ENCODE data around the gene FRMPD4.

FRMPD4 gene

DNA sequence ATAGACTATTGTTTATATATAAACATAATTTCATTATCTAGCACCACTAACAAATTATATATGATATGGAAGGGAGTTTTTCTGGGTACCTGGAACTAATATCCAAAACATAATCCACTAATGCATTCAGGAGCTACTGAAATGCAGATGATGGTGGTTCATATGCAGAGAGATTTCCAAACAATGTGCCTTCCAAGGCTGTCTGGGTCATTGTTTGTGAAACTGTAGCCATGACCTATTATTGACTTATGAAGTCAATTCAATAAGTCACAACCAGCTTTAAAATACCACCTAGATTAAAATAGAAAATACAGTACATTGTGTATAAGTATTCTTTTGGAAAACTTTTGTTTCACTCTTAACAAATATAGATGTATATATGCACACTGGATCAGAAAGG lies 415.9 kb downstream of the FRMPD4 start:
- DNase-seq, result no peak

DNA sequence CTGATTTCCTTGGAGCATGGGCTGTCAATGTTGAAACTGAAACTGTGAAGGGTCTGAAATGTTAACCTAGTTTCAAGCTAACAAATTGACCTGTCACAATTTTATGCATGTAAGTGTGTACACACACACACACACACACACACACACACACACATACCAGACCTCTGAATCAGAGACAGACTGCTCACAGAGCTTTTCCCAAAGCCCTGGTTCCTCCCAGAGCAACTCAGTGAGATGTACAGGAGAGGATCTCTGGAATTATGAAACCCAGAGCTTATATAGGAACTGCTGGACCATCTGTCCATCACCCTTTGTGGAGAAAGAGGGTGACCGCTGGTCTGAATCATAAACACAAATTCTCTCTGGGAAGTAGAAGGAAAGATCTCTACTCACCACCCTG lies 424.8 kb downstream of the FRMPD4 start:
- no peak for DNase-seq

DNA sequence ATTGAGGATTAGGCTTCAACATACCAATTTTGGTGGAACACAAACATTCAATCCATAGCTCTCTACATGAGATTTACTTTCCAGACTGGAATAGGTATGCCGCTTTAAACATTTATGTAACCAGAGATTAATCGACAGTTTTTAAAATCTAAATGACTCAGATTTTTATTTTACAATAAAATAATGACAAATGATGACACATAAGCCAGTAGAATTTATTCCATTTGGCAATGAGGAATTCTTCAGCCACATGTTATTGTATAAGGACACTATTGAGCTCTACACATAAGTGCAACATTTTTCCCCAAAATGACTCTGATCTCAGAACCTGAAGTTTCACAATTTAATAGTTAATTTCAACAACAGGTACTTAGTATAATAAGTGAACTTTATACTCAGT lies 425.9 kb downstream of the FRMPD4 start:
- DNase-seq, result no peak

DNA sequence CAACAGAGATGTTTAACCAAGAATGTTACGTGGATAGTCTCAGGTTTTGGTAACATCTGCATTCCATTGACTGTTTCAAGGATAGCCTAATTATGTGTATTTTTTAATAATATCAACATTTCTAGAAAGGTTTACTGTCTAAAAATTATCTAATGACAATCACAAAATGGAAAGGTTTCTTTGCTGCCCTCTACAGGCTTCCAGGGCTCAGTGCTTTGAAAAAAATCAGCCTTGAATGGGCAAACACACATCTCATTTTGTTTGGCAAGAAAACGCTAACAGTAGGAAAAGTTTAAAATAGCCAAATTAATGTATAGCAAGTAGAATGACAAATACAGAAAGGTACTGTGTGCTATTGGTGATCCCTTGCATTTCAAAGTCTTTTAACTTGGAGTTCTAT lies 429.6 kb downstream of the FRMPD4 start:
- DNase-seq, result peak; percentile 24

DNA sequence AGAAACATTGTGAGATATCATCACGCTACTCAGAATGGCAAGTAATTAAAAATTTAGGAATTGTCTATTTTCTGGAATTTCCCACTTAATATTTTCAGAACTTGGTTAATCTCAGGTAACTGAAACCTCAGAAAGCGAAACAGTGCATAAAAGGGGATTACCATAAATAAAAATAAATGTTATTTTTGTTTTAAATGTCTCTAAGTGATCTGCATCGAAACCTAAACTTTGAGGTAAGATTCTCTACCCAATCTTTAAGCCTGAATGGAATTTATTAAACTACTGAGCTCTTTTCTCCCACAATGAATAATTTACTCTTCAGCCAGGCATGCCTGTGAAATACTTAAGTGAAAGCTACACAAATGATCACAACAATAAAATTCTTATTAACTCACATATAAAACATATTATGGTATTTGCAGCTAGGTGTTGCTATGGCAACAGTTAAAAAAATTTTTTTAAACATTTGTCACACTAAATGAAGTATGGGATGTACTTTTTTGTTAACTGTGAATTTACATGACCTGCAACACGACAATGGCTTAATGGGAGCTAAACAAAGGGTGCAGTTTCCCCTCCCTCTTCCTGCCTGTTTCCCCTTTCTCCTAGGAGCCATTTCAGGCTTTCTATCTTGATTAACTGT lies 432.7 kb downstream of the FRMPD4 start:
- no peak for DNase-seq

DNA sequence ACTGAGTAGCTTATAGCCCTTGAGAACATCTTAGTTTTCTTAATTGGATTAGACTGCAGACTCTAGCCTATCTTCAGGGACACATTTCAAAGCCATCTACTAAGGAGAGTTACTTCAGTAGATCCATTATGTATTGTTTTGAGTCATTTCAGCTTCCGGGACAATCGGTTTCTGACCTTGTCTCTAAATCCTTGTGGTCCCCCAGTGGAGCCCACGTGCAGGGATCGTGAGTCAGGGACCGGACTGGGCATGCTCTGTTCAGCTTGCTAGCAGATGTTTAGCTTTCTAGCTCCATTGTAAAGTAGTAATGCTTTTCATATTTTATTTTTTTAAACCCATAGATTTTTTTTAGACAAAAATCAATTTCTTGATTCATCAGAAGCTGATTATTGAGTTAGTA lies 441.0 kb downstream of the FRMPD4 start:
- no peak for DNase-seq

DNA sequence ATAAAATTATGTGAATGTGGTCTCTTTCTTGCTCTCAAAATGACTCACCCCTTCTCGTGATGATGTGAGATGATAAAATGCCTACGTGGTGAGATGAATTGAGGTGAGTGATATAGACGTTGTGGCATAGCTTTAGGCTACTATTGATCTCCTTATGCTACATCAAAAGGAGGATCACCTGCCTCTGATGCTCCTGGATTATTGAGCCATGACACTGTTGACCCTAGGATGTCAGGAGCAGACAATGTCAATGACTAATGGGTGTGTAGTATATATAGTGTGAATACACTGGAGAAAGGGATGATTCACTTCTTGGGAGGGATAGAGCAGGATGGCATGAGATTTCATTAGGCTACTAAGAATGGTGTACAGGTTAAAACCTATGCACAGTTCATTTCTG lies 442.3 kb downstream of the FRMPD4 start:
- no peak for DNase-seq

DNA sequence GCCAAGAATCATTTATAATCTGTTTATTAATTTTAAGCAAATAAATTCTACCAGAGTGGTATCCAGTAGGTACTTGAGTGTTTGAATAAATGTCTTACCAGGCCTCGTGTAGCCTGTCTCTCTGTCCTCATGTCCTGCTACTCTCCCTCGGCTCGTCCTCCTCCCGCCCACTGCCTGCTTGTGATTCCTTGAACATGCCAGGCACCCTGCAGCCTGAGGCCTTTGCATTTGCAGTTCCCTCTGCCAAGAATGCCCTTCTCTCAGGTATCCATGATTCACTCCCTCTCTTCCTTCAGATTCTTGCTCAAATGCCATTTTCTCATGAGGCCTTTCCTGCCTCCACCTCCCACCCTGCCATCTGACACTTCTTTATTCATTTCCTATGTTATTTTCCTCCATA lies 443.3 kb downstream of the FRMPD4 start:
- no peak for DNase-seq

DNA sequence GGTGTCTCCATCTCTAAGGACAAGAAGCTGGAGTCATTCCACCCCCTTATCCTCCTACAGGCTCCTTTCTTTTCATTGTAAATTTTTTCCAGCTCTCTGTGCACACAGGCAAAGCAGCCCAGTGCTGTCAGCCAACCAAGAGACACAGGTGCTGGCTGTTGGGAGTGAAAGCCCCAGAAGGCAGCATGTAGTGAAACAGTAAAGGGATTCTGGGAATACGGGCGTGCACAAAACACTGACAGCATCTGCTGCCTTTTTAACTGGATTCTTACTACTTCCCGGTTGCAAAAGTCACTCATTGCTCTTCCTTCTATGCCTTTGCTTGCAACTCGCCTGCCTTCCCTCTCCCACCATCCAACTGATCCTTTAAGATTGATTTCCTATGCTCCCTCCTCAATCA lies 444.4 kb downstream of the FRMPD4 start:
- no peak for DNase-seq

DNA sequence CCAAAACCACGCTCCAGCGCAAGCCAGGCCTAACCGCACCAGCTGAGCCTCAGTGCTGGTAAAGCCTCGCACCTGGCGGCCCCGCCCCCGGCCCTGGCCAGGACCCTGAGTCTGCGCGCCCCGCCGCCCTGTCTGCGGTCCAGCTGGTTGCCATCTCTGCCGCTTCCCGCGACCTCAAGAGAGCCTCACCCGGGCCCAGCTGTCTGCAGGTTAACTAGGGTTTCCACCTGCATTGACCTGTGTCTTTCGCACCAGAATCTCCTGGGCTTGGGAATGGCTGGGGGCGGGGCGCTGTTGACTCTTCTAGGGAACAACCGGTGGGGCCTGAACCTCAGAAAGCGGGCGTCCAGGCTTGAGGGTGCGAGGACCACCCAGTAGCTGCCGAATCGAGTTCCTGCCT lies 445.3 kb downstream of the FRMPD4 start:
- DNase-seq, result no peak

DNA sequence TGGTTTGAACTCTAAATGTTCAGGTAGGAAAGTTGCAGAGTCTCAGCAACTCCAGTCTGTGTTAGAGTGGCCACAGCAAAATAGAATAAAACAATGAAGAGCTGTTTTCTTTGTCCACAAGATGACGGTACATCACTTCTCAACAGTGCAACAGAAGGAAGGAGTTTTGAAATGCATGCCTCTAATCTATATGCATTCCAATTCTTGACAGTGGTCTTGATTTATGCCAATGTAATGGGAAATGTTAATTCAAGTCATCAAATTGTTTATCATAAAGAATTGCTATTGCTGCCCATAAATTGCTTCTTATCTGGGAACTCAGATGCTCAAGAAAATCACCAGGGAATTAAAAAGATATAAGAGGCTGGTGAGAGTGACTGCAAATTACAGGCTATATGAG lies 457.4 kb downstream of the FRMPD4 start:
- DNase-seq, result no peak

DNA sequence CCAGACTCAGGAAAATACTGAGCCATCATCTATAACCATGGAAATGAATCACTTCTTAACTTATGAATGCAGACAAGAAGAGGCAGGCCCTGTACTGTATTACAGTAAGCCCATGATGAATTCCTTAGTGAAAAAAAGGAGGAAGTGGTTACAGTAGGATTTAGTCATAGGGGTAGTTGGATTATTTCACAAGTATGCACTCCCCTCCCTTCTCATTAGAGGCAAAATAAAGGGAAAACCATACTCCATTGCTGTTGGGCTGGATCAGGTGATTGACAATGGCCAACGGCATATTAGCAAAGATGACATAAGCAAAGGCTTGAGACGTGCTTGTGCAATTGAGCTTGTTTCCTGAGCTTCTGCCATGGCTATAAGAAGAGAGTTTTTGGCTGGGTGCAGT lies 471.8 kb downstream of the FRMPD4 start:
- no peak for DNase-seq

DNA sequence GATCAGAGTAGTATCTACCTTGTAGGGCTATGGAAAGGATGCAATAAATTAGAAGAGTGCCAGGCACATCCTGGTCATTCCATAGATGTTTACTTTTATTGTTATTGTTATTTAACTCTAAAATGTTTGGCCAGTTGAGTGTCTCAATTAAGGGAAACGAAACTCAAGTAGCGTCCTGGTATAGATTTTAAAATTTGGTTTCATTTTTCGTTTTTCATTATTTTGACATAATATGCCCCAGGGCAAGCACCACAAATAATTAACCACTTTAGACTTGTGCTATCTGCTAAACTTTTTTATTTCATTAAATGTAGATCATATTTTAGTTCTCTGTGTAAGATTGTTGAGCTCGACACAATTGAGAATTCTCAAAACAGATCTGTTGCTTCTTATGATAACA lies 473.2 kb downstream of the FRMPD4 start:
- DNase-seq, result no peak

DNA sequence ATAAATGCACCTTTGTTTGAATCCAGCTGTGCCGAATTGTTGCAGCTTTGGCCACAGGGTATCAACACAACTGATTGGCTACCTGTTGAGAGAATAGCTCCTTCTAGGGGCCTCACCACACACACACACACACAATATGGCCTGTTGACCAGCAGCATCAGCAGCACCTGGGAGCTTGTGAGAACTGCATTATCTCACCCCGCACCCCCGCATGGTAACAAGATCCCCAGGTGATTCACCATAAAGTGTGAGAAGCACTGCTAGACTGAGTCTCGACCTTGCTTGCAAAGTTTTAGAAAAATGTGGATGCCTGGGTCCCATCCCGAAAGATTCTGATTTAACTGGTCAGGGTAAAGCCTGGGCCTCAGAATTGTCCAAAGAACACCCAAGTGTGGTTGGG lies 476.0 kb downstream of the FRMPD4 start:
- DNase-seq, result no peak

DNA sequence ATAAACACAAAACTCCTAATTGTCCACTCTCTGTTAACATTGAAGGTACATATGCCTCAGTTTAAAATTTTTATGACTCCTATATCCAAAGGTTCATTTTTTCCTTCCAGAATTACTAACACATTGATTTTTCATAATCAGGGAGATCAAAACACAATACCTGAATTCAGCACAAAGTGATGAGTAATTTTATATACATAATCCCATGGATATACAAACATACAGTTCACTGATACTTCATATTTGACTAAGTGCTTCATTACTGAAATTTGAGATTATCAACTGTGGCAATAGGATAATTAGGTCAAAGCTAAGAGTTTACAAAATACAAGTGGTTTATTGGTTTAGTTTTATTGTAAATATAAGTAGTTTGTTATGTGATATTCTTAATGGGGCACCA lies 476.8 kb downstream of the FRMPD4 start:
- DNase-seq, result no peak

DNA sequence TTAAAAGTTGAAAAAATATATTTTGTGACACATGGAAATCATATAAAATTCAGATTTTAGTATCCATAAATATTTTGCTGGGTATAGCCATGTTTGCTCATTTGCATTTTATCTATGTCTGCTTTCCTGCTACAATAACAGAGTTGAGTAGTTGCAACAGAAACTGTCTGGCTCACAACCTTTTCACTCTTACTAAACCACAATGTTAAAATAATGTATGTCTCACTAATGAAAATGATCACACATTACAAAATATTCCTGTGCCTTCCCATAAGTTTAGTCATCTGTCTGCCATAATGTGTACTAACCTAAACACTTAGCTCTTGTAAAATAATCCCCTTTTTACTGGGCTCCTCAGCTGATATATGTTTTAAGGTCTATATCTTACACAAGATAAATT lies 479.0 kb downstream of the FRMPD4 start:
- no peak for DNase-seq

DNA sequence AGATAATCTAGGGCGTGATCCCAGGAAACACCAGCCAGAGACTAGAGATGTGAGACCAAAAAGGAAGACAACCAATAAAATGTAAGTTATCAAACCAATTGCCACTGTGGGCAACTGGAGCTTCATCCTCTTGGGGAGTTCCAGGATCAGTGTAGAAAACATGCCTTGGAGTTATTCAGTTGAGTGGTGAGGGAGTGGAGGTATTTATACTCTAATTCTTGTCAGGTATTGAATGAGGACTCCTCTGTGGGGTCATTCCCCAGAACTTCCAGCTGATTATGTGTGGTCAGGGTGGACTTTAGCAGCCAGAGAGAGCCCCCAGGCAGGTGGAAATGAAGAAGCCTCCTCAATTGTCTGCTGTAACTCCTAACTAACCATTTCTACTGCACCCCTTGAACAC lies 509.0 kb downstream of the FRMPD4 start:
- no peak for DNase-seq

DNA sequence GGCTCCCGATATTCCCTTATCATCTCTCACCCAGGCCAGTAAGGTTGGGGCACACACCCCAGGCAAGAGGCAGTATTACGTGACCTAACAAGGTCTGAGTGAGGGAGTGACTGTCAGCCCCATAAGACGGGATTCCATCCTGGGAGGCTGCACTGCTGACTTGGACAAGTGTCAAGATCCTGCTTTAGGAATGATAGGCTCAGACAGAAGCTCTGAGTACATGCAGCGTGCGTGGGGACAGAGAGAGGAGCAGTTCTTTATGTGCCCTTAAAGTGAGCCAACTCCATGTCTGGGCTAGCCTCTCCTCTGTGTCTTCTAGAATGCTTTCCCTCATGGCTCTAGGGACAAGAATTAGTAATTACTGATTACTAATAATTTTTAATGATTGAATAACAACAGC lies 510.7 kb downstream of the FRMPD4 start:
- no peak for DNase-seq

DNA sequence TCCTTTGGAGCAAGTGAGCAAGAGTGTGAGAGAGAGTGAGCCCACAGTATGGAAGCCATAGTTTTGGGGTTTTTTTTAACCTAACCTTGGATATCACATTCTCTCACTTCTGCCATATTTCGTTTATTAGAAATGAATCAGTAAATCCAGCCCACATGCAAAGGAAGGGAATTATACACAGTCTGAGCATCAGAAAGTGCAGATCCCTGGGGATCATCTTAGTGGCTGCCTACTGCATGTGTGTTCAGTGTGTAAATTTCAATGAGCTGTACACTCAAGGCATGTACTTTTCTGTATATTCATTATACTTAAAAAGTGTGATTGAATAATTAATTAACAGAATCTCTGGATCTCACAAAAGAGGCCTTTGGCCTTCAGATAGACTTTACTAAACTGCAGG lies 519.2 kb downstream of the FRMPD4 start:
- no peak for DNase-seq

DNA sequence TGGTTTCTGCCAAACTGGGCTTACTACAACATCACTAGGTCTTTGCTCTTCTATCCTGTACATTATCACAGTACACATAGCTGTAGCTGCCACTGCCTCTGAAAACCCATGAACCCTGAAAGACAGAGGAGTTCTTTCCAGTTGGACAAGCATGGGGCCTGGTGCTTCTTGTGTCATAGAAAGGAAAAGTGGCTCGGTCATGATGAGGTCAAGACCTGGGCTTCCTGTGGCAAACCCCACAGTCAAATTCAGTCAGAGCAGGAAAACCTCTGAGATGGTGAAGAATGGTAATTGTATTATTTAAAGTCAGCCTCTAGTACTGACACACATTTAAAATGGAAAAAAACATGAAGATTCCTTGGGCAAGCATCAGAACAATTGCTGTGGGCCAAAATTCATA lies 519.6 kb downstream of the FRMPD4 start:
- no peak for DNase-seq

DNA sequence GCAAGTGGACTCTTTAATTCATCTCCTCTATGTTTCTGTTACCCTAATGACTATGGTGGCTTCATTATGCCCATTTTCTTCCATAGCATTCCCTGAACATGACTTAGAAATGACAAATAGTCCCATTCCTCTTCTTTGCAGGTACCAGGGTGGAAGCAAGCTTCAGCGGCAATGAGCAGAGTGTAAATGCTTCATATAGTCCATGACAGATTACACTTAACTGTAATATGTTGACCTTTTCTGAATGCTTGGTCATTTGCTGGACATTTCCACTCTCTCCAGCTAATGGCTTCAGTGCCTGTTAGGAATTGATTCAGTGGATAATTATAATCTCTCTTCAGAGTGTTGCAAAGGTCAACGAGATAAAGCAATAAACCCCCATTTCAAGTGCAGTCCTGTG lies 523.2 kb downstream of the FRMPD4 start:
- DNase-seq, result no peak

DNA sequence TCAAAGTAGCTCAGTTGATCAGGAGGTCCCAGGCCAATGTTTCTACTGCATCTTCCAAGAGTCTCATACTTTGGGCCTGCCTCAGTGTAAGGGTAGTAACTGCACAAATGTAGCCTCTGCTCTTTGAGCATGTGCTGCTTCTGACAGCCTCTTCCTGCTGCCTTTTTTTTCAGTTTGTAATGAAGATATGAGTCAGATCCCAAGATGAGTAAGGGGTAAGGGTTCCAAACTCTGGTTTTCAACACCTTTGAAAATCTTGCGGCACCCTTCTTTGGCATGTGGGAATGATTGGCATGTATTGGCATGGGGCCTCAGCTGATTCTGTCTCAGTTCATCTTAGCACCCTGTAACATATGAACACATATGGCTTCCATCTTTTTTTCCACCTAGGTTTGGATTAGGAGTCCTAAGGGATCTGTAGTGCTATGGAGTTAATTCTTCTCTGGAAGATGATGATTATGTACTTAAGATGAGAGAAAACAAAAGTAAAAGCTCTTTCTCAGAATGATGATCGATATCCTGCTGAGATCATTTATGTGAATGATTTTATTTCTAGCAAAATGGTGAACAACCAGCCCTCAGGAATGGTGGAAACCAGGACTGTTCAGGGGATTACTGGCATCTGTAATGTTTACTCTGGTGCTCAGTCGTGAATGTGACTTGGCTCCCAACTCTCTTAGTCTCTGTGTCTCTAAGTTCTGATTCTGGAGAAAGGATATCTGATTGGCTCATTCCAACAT lies 534.3 kb downstream of the FRMPD4 start:
- DNase-seq, result no peak

DNA sequence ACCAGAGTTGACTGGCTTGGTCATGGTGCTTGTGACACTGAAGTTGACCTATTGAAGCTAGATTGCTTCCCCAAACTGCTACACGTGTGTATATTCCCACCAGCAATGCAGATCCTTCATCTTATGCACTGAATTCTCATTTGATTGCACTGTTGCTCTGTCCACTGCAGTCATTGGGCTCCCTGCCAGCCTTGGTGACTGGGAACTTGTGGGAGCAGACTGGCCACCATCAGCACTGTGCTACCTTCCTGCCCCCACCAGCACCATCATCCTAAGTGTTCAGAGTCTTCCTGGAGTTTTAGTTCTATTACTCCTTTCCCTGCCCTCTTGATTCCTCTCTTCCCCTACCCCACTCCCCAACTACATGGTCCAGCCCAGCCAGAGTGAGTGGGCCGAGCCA lies 535.2 kb downstream of the FRMPD4 start:
- DNase-seq, result no peak

DNA sequence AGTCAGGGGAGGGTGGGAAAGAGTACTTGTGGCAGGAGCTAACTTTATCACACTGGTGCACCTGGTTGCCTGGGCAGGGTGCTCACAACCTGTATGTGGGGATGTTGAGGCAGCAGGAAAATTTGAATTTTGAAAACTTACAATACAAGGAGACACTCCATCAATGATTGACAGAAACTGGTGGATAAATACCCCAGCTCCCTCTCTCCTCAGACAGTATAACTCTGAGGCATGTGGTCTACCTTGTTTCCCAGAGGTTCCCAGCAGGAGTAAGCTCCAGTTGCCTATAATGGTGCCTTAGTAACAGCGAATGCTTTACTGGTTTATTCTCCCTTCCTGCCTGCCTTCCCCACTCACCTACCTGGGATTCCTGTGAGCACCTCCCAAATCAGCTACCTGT lies 541.2 kb downstream of the FRMPD4 start:
- no peak for DNase-seq

DNA sequence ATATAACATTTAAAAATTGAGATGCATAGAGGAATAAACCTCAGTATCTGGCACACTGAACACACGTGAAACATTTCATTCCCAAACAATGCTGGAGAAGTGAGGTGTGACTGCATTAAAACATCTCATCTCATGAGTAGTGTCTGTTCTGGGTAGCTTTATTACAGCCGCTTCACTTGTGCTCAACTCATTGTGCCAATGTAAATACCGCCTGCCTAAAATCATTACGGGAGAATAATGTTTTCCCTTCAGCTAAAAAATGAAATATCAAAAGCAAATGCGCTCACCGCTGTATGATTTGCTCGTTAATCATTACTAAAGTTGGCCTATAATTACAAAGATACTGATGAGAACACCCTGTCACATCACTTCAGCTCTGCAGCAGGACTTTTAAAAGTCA lies 542.8 kb downstream of the FRMPD4 start:
- DNase-seq, result peak; percentile 71
